Neural progenitor cell (in vitro differentiated cells): ENCODE measurements around the gene U2AF2.

ENCODE experiments used
- CTCF ChIP-seq: fragments of 200-600 bp; sonication (generic); IDR thresholded peaks from 2 replicates; pipeline ENCODE4 v1.5.1; 2017; ENCODE audit warnings: antibody characterized with exemption, mild to moderate bottlenecking
- EZH2 ChIP-seq: fragments of 200-600 bp; sonication (generic); IDR thresholded peaks from 2 replicates; pipeline ENCODE4 v1.6.1; 2017; ENCODE audit warnings: antibody characterized with exemption, mild to moderate bottlenecking, moderate library complexity

GRCh38 chr19:55633861-55634260, 21.0 kb upstream of the U2AF2 start:
- TF ChIP-seq CTCF (no peak), EZH2 (no peak)
